ENCODE measurements around the gene DUSP10.

- TF ChIP-seq, protein P1, sequence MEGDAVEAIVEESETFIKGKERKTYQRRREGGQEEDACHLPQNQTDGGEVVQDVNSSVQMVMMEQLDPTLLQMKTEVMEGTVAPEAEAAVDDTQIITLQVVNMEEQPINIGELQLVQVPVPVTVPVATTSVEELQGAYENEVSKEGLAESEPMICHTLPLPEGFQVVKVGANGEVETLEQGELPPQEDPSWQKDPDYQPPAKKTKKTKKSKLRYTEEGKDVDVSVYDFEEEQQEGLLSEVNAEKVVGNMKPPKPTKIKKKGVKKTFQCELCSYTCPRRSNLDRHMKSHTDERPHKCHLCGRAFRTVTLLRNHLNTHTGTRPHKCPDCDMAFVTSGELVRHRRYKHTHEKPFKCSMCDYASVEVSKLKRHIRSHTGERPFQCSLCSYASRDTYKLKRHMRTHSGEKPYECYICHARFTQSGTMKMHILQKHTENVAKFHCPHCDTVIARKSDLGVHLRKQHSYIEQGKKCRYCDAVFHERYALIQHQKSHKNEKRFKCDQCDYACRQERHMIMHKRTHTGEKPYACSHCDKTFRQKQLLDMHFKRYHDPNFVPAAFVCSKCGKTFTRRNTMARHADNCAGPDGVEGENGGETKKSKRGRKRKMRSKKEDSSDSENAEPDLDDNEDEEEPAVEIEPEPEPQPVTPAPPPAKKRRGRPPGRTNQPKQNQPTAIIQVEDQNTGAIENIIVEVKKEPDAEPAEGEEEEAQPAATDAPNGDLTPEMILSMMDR (conservative IDR thresholded peaks at IDR 0.05; ENCODE audit: low read length) = no peak
- TF ChIP-seq EZH2phosphoT487 (IDR thresholded peaks at IDR 0.05; ENCODE audit: borderline replicate concordance, low read depth, low read length) = no peak
Observed at GRCh38 chr1:221687836-221688487, 53.9 kb downstream of the DUSP10 start.

Data from OCI-LY7 (cell line).